Dermis blood vessel endothelial cell (primary cell): Measurements from ENCODE around the gene PPP1R10. TPM values are rescaled to one million over a fixed set of nuclear protein-coding genes. Genes with fewer than 3 reads are reported as not detected.

Source experiments
- DNase-seq: peaks from one replicate; pipeline ENCODE4 v3.0.0; 2010
- total RNA-seq: library from RNA; depleted of rRNA; stranded (reverse); fragments of >200 nt; gene quantifications from 2 replicates; pipeline ENCODE4 v1.2.3, GENCODE V29; 2014

Gene PPP1R10
- total RNA-seq, 1 donor from 2014 or later: 19.4 TPM

DNA sequence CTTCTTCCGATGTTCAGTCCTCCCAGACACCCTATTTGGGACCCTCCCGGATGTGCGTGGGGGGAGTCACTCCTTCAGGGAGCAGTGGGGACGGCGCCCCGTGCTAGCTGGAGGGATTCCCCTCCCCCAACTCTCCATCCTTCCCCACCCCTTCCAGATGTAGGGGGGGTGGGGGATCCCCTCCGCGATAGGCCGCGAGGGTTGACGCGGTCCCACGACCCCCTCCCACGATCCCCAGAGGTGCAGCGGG lies 61.3 kb downstream of the PPP1R10 start:
- DNase-seq: no peak

DNA sequence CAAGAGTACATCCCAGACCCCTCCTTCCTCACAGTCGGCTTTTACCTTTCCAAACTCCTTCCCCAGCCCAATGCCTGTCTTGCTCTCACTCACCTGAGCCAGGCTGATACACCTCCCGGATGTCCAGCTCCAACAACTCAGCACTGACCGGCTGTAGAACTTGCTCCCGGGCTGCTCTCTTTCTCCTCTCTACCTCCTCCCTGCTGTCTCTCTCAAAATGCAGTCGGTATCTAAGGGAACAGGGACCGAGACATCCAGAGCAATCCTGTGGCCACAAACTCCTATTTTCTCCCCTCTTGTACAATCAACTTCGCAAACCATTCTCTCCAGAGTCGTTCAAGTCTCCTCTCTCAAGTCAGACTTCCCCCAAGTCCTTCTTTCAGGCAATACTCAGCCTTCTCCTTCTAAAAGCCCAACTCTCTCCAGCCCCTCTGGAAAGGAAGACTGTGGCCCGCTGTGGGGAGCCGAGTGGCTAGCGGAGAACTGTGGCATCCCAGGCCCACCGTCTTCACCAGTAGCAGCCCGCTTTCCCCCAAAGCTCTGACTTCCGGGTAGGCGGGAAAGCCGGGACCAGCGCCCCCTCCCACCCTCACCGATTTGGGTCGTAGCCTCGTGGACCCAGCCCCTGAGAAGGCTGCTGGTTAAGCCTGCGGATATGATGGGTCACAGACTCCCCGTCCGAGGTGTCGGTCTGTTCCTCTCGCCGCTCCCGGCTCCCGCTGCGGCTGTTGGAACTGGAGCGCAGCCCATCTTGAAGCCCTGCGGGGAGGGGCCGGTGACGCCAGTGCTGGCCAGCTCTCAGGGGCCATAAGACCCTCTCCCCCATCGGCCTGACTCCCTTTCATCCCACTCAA lies 61.9 kb downstream of the PPP1R10 start:
- DNase-seq: peak; percentile 55

DNA sequence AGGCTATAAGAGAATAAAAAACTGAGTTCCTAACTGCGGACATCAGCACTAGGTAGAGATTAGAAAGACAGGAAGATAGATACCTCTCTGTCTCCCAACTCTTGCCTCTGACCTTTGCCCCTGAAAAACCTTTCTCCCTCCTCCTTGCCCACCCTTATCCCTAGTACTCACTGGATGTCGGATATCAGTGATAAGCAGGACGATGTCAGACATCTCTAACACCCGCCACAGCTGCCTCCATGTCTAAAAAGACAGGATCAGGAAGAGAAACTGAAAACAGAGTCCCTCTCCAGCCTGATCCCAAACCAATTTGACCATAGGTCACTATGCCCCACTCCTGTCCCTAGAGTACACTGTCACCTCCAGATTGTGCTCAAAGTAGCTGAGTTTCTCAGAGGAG lies 62.6 kb downstream of the PPP1R10 start:
- no peak for DNase-seq

Other genes starting within 250 kb of the PPP1R10 start
- gene HLA-E, start 127.7 kb downstream of the PPP1R10 start, total RNA-seq: 717 and 1,065 TPM in 2 replicates
- gene GNL1, start 60.8 kb downstream of the PPP1R10 start, total RNA-seq: 53.1 and 63.0 TPM in 2 replicates
- gene PRR3, start 59.9 kb downstream of the PPP1R10 start, total RNA-seq: 2.9 and 3.5 TPM in 2 replicates
- 49.5 and 70.3 TPM in 2 replicates for gene ABCF1, start 45.8 kb downstream of the PPP1R10 start, total RNA-seq
- 37.9 and 41.0 TPM in 2 replicates for gene MRPS18B, start 597 bp upstream of the PPP1R10 start, total RNA-seq
- 3.4 and 3.7 TPM in 2 replicates for gene ATAT1, start 9.6 kb upstream of the PPP1R10 start, total RNA-seq
- 3.5 and 9.9 TPM in 2 replicates for gene C6orf136, start 29.9 kb upstream of the PPP1R10 start, total RNA-seq
- gene DHX16, start 55.8 kb upstream of the PPP1R10 start, total RNA-seq: 39.3 and 52.6 TPM in 2 replicates
- 41.7 and 64.8 TPM in 2 replicates for gene PPP1R18, start 69.4 kb upstream of the PPP1R10 start, total RNA-seq
- 3.1 and 4.6 TPM in 2 replicates for gene NRM, start 73.7 kb upstream of the PPP1R10 start, total RNA-seq
- gene MDC1, start 100.0 kb upstream of the PPP1R10 start, total RNA-seq: 6.3 and 12.5 TPM in 2 replicates
- 301 and 692 TPM in 2 replicates for gene TUBB, start 103.1 kb upstream of the PPP1R10 start, total RNA-seq
- gene FLOT1, start 125.4 kb upstream of the PPP1R10 start, total RNA-seq: 71.5 and 124 TPM in 2 replicates
- 74.4 and 134 TPM in 2 replicates for gene IER3, start 127.3 kb upstream of the PPP1R10 start, total RNA-seq